ENCODE measurements around the gene HNRNPAB.

DNA sequence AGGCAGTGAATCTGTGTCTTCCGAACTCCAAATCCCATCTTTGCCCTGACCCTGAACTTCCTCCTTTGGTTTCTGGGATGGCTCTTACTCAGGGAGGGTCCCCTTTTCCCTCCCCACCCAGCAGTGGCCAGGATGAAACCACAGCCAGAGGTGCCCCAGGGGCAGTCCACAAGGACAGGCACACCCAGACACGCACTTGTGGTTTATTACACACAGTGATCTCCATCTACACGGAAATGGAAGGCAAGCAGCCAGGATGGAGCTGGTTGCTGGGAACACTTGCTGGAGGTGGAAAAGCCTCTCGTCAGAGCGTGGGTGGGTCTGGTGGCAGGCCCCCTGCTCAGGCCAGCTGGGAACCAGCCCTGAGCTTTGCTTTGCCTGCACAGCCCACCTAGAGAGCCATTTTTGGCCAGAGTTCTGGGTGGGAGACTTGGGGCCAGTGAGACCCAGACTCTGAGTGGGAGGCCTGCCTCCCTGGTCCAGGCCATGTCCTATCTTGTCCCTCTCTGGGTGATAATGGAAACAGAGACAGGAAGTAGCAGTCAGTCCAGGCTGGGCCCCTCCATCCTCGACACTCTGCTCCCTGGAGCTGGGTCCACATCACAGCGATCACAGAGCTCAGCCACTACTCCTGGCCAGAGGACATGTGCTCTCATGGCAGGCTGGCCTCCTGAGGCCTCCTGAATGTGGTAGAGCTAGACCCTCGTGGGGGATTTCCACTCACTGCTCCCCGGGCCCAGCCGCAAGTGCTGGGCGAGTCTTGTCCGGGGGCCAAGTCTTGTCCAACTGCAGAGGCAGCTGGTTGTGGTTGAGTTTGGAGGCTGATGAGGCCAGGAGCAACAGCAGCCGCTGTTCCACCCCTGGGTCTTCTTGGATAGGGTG is 33.3 kb downstream of the HNRNPAB start:
- TF ChIP-seq POLR2A (IDR thresholded peaks at IDR 0.05; ENCODE audit: low read depth, low read length) = no peak
- TF ChIP-seq POLR2AphosphoS5 (IDR thresholded peaks at IDR 0.05; ENCODE audit: low read depth, low read length) = no peak
- no peak for TF ChIP-seq TAF1 (IDR thresholded peaks at IDR 0.05; ENCODE audit: borderline replicate concordance, low read depth, low read length)
